ENCODE measurements around the gene NFIB. TPM values are rescaled to one million over a fixed set of nuclear protein-coding genes. Genes with fewer than 3 reads are reported as not detected.

NFIB gene
- total and polyA plus RNA-seq, 2 of the 8 experiments (the other 6 are each of a cell fraction or from before 2014, with no cell fraction given): 2.6 to 13.1 TPM

DNA sequence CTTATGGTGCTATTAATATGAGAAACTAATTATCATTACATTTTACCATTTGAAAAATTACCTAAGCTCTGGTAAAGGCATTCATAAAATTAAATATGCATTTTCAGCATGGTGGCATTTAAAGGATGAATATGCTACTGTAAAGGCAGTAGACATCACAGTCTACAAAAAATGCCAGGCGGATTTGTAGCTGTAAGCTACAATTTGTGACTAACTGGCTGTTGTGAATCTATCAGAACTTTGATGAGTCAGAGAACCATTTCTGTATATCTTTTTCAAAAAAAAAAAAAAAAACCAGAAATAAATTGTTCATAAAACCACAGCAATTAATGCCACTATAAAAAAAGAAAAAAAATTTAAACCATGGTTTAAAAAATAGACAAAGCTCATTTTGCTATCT is 186.3 kb downstream of the NFIB start:
- ChIA-PET CTCF (ENCODE audit: partially characterized antibody) (interaction anchor here (0.6 to 1.0 kb wide), 2 partner anchors 18 to 59 kb away, joined by 3 to 4 read pairs; no protein-coding TSS in a partner anchor), POLR2A (ENCODE audit: partially characterized antibody) (interaction anchor here (0.7 kb wide), 1 partner anchor 28 kb away, joined by 3 read pairs; no protein-coding TSS in a partner anchor)
- Histone ChIP-seq H3K18ac (ENCODE audit: extremely low read depth, low read length) (no peak overlapping the region), H2BK120ac (replicated peaks; ENCODE audit: low read depth, low read length) (no peak overlapping the region), H2AK5ac (ENCODE audit: low read depth, low read length) (no peak overlapping the region), H2BK12ac (ENCODE audit: low read depth, low read length) (no peak overlapping the region), H3K79me2 (ENCODE audit: control insufficient read depth in 1 of 2, insufficient read depth in 2 of 2, low read length in 2 of 2) (no peaks in the 10 kb centered on the region), H3K56ac (replicated peaks; ENCODE audit: insufficient read length, low read depth, low read length) (no peak overlapping the region), H3K27me3 (replicated peaks in 1 of 4; ENCODE audit: control insufficient read depth in 3 of 4, extremely low read depth in 1 of 4, insufficient read depth in 3 of 4, low read length in 3 of 4) (no peaks in the 10 kb centered on the region), H3K79me1 (ENCODE audit: low read depth, low read length) (no peaks in the 10 kb centered on the region), H3K9ac (replicated peaks in 1 of 4; ENCODE audit: extremely low read depth in 1 of 4, low read depth in 3 of 4, low read length in 3 of 4) (no peak overlapping the region), H4K20me1 (replicated peaks in 1 of 2; ENCODE audit: control insufficient read depth in 1 of 2, insufficient read depth in 2 of 2, low read length in 2 of 2) (no peaks in the 10 kb centered on the region), H4K8ac (ENCODE audit: extremely low read depth, insufficient read depth, low read length) (no peak overlapping the region), H3K4me1 (replicated peaks in 1 of 4; ENCODE audit: control insufficient read depth in 3 of 4, insufficient read depth in 4 of 4, low read length in 3 of 4) (no peaks in the 10 kb centered on the region), H3K23me2 (ENCODE audit: low read depth, low read length) (no peaks in the 10 kb centered on the region), H3K36me3 (ENCODE audit: control insufficient read depth in 2 of 4, insufficient read depth in 4 of 4, low read length in 3 of 4) (0 out of 8 replicates have a peak, but pooled peaks cover 0 to 3% (median 0%) of the 10 kb centered on the region in 4 experiments), H4K91ac (replicated peaks; ENCODE audit: insufficient read length, low read length) (no peak overlapping the region), H3K4me3 (ENCODE audit: extremely low read depth in 1 of 4, insufficient read depth in 2 of 4, low read depth in 3 of 4, low read length in 4 of 4) (no peak overlapping the region), H2BK20ac (ENCODE audit: low read length) (no peak overlapping the region), H4K5ac (ENCODE audit: insufficient read length, low read depth, low read length) (no peak overlapping the region), H3K4me2 (ENCODE audit: insufficient read depth in 1 of 2, low read depth in 2 of 2, low read length in 2 of 2) (no peak overlapping the region), H3K27ac (ENCODE audit: low read depth, low read length) (no peak overlapping the region), H2BK15ac (ENCODE audit: low read length) (no peak overlapping the region), H2AFZ (ENCODE audit: low read length) (no peak overlapping the region), H3K14ac (ENCODE audit: insufficient read length) (no peak overlapping the region), H3K4ac (replicated peaks; ENCODE audit: insufficient read length, low read depth, low read length) (no peak overlapping the region), H3K9me3 (ENCODE audit: insufficient read depth in 2 of 2, low read depth in 1 of 2, low read length in 1 of 2) (no peaks in the 10 kb centered on the region), H3K23ac (ENCODE audit: insufficient read length) (no peak overlapping the region), H2BK5ac (ENCODE audit: low read depth, low read length) (no peak overlapping the region)
- WGBS, 2 experiments (ENCODE audit: extremely low coverage in 1 of 2, insufficient coverage in 1 of 2, insufficient read length in 1 of 2, insufficient replicate concordance in 2 of 2, low coverage in 1 of 2, low lambda C conversion rate in 2 of 2, missing lambda C conversion rate in 1 of 2): 92% methylated on average over 1 of the region's 1 CpG; no CpG with 5 or more reads in 1 of the 2 experiments
- DNase-seq (ENCODE audit: low read depth in 1 of 2, low spot score in 2 of 2) (no peak), FAIRE-seq (no peak)
- TF ChIP-seq EGR1 (IDR thresholded peaks at IDR 0.05; ENCODE audit: borderline replicate concordance, low read depth, low read length) (no peak), CTBP2 (IDR thresholded peaks at IDR 0.05; ENCODE audit: borderline replicate concordance, insufficient read depth, insufficient read length, low read length) (no peak), HDAC6 (IDR thresholded peaks at IDR 0.05; ENCODE audit: low read depth, low read length) (no peak), TAF7 (optimal IDR thresholded peaks at IDR 0.05; ENCODE audit: borderline replicate concordance, low read depth, low read length) (no peak), SP1 (IDR thresholded peaks at IDR 0.05; ENCODE audit: low read depth, low read length) (no peak), YY1 (IDR thresholded peaks at IDR 0.05; ENCODE audit: low read depth, low read length) (no peak), SUZ12 (IDR thresholded peaks at IDR 0.05; ENCODE audit: low read length) (no peak), TAF1 (IDR thresholded peaks at IDR 0.05; ENCODE audit: low read depth, low read length) (no peak)
- TF ChIP-seq, protein P1, sequence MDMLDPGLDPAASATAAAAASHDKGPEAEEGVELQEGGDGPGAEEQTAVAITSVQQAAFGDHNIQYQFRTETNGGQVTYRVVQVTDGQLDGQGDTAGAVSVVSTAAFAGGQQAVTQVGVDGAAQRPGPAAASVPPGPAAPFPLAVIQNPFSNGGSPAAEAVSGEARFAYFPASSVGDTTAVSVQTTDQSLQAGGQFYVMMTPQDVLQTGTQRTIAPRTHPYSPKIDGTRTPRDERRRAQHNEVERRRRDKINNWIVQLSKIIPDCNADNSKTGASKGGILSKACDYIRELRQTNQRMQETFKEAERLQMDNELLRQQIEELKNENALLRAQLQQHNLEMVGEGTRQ (IDR thresholded peaks at IDR 0.05; ENCODE audit: low read length): no peak
